Superior temporal gyrus (tissue), 1 donor: ENCODE results near the gene MCTP1.
"Not testable (repeated sequence)": the region's sequence is repeated elsewhere in the genome, so short reads cannot be mapped to it uniquely, and the experiment has no call there.

Experiments
- DNase-seq: peaks from one replicate; pipeline ENCODE4 v3.0.0-alpha.2; 2016; ENCODE audit errors: extremely low spot score

The MCTP1 gene

GRCh38 chr5:95252801-95253200 lies 32.1 kb downstream of the MCTP1 start:
- no peak for DNase-seq

GRCh38 chr5:95251185-95251584 lies 33.7 kb downstream of the MCTP1 start:
- no peak for DNase-seq

GRCh38 chr5:95244479-95244878 lies 40.4 kb downstream of the MCTP1 start:
- DNase-seq = no peak

GRCh38 chr5:95241635-95242034 lies 43.3 kb downstream of the MCTP1 start:
- no peak for DNase-seq

GRCh38 chr5:95241161-95241560 lies 43.7 kb downstream of the MCTP1 start:
- no peak for DNase-seq

- DNase-seq = peak; percentile 78
These were observed 46.2 kb downstream of the MCTP1 start for GRCh38 chr5:95238560-95239325.

- DNase-seq = no peak
These were observed 47.6 kb downstream of the MCTP1 start for GRCh38 chr5:95237324-95237723.

GRCh38 chr5:95235439-95235982 lies 49.4 kb downstream of the MCTP1 start:
- DNase-seq = no peak

GRCh38 chr5:95229646-95230045 lies 55.2 kb downstream of the MCTP1 start:
- DNase-seq = no peak

- no peak for DNase-seq
These were observed 60.0 kb downstream of the MCTP1 start for GRCh38 chr5:95224701-95225459.

GRCh38 chr5:95223566-95224258 lies 61.2 kb downstream of the MCTP1 start:
- no peak for DNase-seq

- no peak for DNase-seq
These were observed 62.1 kb downstream of the MCTP1 start for GRCh38 chr5:95222836-95223235.

GRCh38 chr5:95221234-95221633 lies 63.7 kb downstream of the MCTP1 start:
- no peak for DNase-seq

GRCh38 chr5:95220381-95220780 lies 64.5 kb downstream of the MCTP1 start:
- DNase-seq = no peak

GRCh38 chr5:95219411-95219810 lies 65.5 kb downstream of the MCTP1 start:
- no peak for DNase-seq

GRCh38 chr5:95217881-95218280 lies 67.0 kb downstream of the MCTP1 start:
- DNase-seq = no peak

- DNase-seq = no peak
These were observed 67.5 kb downstream of the MCTP1 start for GRCh38 chr5:95217351-95217750.

GRCh38 chr5:95216136-95216955 lies 68.5 kb downstream of the MCTP1 start:
- DNase-seq = no peak

- DNase-seq = not testable (repeated sequence)
These were observed 77.1 kb downstream of the MCTP1 start for GRCh38 chr5:95207811-95208210.

- no peak for DNase-seq
These were observed 90.0 kb downstream of the MCTP1 start for GRCh38 chr5:95194856-95195255.

- no peak for DNase-seq
These were observed 93.6 kb downstream of the MCTP1 start for GRCh38 chr5:95191330-95191729.
